Loucy (cell line): ENCODE results near the gene SGSM2.

ENCODE experiments used
- CTCF ChIP-seq: fragments of 200-600 bp; sonication (generic); conservative IDR thresholded peaks from 2 replicates; pipeline ENCODE4 v1.5.1; 2014; ENCODE audit warnings: mild to moderate bottlenecking, antibody characterized with exemption, low read length
- EZH2phosphoT487 ChIP-seq: fragments of 200-600 bp; IDR thresholded peaks from 2 replicates; pipeline ENCODE4 v1.6.1; 2018; ENCODE audit warnings: antibody characterized with exemption, mild to moderate bottlenecking, moderate library complexity, borderline replicate concordance

- TF ChIP-seq CTCF (no peak), EZH2phosphoT487 (no peak)
Measured at GRCh38 chr17:2390199-2390836, 53.0 kb downstream of the SGSM2 start.
